ENCODE measurements around the gene MCUB.

DNA sequence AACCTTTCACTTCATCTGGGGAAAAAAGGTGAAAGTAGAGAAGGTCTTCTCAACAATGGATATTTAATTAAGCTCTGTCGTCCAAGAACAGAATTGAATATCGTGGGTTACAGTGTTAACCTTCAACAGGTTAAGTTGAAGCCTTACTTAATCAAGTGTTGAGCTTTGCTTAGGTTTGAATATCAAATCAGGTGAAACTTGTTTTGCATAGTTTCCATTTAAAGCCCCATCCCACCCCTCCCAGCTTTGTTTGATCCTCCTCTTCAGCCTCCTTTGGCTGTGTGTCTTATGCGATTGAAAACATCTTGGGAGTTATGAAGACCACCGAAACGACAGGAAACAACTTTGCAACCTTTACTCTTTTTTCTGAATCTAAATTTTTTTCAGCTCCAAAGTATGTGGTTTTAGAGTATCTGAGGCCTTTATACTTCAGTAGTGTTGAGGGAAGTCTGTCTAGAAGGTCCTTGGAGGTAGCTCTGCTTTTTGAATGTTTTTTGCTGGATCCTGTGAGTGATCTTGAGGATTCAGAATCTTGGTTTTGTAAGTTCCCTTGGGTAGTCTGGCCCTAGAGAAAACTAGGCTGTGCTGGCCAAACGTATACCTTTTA is 39.1 kb downstream of the MCUB start:
- TF ChIP-seq, protein P1, sequence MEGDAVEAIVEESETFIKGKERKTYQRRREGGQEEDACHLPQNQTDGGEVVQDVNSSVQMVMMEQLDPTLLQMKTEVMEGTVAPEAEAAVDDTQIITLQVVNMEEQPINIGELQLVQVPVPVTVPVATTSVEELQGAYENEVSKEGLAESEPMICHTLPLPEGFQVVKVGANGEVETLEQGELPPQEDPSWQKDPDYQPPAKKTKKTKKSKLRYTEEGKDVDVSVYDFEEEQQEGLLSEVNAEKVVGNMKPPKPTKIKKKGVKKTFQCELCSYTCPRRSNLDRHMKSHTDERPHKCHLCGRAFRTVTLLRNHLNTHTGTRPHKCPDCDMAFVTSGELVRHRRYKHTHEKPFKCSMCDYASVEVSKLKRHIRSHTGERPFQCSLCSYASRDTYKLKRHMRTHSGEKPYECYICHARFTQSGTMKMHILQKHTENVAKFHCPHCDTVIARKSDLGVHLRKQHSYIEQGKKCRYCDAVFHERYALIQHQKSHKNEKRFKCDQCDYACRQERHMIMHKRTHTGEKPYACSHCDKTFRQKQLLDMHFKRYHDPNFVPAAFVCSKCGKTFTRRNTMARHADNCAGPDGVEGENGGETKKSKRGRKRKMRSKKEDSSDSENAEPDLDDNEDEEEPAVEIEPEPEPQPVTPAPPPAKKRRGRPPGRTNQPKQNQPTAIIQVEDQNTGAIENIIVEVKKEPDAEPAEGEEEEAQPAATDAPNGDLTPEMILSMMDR (conservative IDR thresholded peaks at IDR 0.05; ENCODE audit: low read length): no peak
- no peak for TF ChIP-seq EZH2phosphoT487 (IDR thresholded peaks at IDR 0.05; ENCODE audit: borderline replicate concordance)

Data from Loucy (cell line).